GM19328 (cell line): ENCODE data around the gene TENM4.

ENCODE experiments used
- ATAC-seq: cut with Tn5 transposase; IDR thresholded peaks from one replicate; pipeline ENCODE4 v1.9.1; 2021; ENCODE audit warnings: mild to moderate bottlenecking, moderate library complexity; ENCODE audit not compliant: unreplicated experiment

The TENM4 gene

DNA sequence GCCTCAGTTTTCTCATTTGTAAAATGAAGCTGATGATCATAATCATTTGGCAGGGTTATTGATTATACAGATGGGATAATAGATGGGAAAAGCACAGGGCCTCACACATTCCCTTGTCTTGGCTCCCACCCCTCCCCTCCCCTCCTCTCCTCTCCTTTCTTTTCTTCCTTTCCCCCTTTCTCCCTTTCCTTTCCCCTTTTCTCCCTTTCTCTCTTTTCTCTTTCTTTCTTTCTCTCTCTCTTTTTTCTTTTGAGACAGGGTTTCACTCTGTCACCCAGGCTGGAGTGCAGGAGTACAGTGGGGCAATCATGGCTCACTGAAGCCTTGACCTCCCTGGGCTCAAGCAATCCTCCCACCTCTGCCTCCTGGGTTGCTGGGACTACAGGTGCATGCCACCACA, 705.1 kb downstream of the TENM4 start:
- ATAC-seq, result no peak

DNA sequence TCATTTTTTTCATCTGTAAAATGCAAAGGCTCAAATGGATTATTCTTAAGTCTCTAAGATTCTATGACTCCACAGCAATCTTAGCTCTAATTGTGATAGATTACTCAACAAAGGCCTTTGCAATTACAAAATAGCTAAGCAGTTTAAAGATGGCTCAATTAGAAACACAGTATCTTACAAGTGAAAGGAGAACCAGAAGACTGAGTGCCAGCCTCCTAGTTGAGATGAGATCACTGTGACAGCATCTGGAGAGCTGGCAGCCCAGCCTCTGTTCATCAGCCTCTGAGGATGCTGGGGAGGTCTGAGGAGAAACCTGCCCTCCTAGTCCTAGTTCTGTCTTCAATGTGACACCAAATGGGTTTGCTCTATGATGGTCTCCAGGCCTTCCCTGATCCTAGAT, 707.8 kb downstream of the TENM4 start:
- no peak for ATAC-seq

DNA sequence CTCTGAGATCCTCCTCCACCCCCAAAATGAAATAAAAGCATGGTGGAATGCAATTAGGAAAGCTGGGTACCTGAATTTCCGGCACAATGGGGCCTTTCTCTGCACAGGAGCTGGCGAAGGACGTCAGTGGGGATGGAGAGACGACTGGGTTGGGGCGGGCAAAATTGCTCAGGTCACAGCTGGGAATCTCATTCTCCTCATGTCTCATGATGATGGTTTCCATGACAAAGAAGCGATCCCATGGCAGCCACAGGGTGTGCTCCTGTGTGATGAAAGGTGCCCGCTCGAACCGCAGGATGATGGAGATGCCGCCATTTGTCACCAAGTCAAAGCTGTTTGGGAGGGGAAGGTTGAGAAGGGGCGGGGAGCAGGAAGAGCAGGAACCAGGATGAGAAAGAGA, 708.6 kb downstream of the TENM4 start:
- ATAC-seq, result no peak

DNA sequence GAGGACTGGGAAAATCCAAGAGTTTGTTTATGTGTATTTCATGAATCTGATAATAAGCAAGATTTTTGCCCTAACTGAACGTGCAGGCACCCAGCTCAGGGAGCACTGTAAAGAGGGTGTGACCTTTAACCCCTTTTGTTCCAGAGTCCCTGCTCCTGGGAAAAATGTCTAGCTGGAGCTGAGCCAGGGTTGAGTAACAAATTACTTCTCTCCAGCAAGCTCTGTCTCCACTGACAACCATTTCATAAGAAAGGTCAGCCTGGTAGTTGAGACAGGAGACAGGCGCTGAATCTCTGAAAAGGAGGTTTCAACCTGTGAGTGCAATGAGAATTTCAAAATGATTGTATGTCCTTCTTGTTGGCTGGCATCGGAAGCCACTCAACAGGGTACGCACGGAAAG, 709.8 kb downstream of the TENM4 start:
- no peak for ATAC-seq

DNA sequence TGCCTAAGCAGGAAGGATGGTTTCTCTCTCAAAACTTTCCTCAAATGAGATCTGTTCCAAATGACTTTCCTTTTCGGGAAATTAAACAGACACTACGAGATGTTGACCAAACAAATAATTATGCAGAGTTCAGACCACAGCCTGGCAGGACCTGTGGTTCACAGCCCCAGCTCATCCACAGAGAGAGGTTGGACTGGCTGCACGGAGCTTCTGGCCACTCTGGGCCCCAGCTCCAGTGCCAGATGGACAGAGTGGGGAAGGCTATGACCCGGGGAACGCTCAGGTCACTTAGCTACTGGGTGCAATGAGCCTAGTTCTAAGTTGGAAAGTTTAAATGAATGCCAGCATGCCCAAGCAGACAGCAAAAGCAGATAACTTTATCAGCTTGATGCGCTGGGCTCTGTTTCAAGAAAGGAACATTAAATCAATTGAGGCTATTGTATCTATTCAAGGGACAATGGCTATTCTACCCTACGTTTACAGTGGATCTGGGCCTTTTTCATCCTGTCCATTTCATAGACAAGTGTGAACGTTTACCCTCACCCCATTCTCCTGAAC, 710.5 kb downstream of the TENM4 start:
- no peak for ATAC-seq

DNA sequence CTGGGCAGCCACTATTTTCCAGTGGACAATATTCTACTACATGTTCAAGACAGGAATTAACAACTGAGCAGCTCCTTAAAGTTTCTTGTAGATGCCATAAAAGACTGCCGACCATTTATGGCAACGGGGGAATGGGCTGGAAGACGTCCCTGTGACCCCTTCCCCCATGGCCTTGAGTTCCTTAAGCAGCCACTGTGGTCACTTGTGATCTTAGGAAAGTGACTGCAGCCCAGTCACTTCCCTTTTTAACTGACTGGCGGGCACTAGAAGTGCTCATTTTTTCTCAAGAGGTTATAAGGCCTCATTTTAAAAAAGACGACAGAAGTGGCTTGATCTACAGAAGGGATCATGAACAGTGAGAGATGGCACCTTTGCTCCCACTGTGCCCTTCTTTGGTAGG, 713.0 kb downstream of the TENM4 start:
- no peak for ATAC-seq

DNA sequence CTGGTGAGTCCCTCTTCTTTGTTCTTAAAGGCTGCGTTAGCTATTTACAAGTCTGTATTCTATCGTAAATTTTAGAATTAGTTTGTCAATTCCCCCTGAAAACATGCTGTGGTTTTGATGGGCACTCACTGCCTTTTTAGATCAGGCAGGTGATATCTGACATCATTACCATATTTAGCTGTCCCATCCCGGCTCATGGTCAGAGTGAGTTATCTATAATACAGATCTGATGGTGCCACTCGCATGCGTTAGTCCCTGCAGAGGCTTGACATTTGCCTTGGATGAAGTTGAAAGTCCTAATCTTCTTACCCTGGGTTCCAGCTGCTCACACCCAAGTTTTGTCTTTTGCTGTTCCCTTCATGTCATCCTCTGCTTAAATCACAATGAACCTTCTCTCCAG, 715.6 kb downstream of the TENM4 start:
- no peak for ATAC-seq

DNA sequence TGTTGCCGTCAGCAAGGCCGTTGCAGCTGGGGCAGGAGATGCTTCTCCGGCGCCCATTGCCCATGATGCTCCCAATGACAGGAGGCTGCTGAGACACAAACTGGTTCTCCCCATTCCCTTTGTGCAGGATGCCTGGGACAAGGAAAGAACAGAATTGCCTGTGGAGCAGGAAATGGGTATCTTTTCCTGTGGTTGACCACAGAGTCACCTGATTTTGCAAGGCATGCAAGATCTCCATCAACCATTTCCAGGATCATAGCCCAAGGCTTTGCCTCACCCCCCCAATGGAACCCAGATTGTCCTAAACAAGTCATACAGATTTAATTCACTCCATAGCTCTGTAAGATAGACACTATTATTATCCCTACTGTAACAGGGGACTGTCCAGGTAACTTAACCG, 718.0 kb downstream of the TENM4 start:
- ATAC-seq, result no peak

DNA sequence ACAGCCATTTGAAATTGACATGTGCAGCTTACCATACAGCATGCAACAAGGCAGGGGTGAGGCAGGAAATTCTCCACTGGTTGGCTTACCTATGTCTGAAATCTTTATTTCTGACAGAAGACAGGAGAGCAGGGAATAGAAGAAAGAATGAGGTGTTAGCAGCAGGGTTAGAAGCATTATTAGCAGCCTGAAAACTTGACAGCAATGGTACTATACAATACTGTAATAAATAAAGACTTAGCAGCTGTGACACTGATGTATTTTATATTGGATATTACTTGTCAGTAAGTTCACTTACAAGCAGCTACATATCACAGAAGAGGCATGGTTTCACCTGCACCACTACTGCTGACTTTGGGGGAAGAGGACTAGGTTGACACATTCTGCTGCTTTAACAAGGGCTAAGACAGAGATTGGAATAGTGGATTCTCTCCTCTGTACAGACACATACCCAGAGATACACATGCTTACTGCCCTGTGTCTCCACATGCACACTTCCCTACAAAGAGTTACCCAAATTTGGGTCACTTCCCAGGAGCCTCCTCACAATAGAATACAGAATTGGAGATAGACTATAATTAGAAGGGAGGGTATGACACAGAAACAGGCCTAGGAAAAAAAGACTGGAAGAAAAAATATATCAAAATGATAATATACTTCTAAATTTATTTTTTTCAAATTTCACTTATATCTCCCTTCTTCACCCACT, 720.4 kb downstream of the TENM4 start:
- no peak for ATAC-seq

DNA sequence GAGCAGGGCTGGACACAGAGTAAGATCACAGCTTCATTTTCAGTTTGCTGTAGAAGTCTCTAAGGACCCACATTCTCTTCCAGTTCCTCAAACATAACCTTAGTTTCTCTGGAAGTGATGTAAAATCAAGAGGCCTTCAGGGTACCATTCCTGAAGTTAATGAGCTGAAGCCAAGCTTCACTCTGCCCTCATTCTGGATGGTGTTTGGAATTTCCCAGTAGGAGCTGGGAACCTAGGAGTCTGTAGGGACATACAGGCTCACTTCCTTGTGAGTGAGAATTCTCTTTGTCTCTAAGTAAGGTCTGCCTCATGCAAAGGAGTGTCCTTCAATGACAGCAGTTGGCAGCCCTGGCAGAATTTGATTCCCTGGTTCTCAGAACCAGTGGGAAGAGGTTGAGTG, 723.8 kb downstream of the TENM4 start:
- ATAC-seq, result no peak

DNA sequence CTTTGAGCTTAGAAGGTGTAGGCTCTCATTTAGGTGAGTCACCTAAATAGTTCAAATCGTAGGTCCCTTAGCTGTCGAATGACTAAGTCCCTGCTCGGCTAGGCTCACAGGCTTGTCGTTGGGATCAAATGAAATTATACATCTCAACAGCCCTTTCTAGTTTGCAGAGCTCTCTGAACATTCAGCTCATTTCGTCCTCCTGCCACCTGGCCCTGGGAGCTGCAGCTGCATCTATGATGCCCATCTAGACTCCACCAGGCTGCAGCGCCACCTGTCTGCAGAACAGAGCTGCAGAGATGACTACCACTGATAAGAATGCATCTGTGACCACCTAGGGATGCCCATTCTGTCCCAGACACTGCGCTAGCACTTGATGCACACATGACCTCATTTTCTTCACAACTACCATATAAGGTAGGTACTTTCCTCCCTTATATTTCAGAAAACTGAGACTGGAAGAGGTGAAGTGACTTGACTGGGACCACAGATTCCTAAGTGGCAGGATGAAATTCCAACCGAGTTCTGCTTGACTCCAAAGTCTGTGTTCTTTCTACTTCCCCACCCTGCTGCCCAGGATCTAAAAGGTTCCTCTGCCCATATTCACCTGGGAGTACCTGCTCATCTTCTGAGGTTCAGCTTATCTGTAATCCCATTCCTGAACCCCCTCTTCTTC, 725.1 kb downstream of the TENM4 start:
- no peak for ATAC-seq

DNA sequence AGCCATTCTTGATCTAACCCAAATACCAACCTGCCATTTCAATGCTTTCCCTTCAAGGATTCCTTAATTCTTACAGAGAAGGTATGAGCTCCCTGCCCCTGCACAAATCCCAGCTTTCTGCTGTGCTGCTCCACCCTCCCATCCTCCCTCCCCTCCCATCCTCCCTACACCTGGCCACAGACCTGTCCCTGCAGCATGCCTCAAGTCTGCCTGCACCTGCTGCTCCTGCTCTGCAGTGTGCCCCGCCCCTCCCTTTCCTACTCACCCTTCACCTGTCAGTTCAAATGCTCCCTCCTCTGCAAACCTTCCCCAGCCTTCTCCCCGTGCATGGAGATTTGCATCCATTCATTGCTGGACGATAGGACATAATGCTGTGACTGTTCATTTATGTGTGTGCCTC, 726.3 kb downstream of the TENM4 start:
- no peak for ATAC-seq

DNA sequence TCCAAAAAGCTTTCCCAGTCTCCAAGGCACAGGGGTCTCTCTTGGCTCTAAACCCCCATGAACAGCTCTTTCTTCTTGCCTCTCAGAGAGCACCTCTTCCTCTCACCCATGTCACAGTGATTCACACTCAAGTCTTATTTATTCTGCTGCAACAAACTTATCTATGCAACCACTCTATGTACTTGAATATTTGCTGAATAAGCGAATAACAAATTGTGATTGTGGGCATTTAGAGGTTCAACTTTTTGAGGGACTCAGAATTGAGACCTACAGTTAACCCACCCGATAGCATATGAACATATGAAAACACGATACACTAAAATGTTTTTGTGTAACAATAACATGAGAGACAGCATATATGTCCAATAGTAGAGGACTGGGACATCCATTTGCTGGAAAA, 729.1 kb downstream of the TENM4 start:
- ATAC-seq, result no peak

DNA sequence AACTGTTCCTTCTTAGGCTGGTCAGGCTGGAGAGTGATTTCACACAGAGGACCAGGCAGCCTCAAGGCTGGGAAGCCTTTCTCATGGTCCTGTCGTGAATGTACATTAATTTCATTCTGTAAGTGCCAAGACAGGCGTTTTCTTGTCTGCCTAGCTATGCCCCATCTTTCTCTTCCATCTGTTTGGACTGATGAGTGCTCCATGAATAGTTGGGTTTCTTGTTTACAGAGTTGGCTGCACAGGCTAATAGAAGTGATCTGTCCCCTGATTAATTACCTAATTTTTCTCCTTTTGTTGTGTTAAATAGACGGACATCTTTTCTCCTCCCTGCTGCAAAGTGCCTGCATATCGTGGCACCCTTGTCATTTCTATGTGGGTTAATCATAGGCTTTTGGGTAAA, 730.4 kb downstream of the TENM4 start:
- ATAC-seq, result no peak

DNA sequence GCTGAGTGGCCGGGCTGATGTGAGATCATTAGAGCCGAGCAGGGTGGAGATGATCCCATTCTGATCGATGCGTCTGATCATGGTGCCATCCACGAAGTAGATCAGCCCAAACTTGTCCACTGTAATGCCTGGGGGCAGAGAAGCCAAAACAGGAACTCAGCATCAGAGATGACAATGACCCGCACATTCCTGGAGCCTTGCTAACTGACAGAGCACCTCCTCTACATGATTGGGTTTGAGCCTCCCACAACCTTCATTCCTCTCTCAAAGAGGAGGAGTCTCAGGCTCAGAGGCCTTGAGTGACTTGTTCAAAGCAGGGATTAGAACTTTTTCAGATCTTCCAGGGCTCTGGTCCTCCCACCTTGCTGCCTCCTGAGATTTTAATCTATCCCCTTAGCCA, 732.4 kb downstream of the TENM4 start:
- ATAC-seq, result no peak

DNA sequence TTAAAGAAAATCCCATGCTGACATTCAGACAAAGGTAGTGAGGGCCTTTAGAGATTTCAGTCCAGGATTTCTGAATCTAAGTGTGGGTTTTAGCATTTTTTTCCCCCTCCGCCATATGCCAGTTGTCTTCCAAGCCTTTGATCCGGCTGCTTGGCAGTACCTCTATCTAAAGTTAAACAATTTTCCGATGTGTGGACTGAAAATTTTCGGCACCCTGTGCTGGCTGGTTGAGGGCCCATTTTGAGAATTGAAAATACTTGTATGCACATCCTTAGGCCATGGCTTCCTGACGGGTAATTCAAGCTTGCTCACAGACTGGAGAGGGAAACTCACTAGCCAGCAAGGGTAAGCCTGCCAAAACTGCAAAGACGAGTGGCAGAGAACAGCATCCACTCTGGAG, 734.3 kb downstream of the TENM4 start:
- ATAC-seq, result no peak

DNA sequence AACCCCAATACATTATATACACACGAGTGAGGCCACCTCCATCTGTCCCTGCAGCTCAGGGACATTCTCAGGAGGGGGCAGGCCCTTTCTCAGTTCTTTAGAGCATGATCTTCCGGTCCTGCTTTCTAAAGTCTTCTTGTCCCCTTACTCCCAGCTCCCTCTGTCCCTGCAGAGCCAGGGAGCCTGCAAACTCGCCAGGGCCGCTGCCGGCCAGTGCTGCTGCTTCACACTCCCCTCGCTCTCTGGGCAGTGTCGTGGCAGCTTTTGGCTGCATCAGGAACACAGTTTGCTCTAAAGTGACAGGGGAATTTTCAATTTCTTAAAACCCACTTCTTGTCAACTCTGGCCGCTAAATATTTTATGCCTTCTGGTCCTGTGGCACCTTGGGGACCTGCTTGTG, 736.0 kb downstream of the TENM4 start:
- ATAC-seq, result no peak

DNA sequence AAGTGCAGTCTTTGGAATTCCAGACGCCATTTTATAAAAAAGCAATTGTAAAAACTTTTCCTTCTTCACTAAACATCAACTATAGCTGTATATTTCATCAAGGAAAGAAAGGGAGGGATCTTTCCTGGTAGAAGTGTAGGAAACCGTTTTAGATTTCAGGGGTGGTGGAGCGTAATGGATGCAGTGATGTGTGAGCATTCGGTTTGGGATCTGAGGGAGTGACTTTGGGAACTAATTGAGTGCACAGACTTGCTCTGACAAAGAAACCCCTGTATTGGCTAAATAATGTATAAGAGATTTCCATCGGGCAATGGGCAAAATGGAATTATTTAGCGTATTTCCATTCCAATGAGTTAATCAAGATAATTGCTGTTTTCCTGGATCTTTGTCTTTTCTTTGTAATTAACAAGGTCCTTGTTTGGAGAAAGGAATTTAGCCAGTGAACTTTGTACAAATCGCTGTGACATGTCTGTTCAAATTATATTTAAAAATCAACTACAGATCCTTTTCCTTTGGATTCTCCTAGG, 741.2 kb downstream of the TENM4 start:
- ATAC-seq, result no peak

DNA sequence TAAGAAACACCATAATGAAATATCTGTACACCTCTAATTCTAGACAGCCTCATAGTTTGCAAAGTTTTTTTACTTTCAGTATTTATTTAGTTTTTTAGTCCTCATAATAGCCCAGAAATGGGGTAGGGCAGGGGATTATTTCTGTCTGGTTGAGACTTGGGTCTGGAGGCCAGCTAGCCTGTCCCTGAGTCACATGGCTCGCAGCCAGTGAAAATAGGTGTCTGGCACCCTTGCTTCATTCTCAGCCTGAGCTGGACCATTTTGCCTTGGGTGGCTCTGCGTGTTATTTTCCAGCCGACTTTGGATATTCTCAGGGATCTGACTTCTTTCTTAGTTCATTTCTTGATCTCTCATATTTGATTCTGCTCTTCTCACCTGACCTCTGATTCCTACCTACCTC, 742.2 kb downstream of the TENM4 start:
- ATAC-seq, result no peak

DNA sequence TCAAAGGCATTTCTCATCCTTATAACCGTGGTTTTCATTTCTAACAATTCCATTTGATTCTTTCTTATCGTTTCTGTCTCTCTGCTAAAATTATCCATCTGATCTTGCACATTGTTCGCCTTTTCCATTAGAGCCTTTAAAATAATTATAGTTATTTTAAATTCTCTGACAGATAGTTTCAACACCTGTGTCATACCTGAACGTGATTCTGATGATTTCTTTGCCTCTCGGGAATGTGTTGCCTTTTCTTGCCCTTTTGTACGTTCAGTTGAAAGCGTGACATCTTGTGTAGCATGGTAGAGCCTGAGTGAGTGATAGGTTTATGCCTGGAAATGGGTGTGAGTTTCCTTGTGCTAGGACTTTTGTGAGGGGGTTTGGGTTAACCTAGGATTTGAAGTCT, 744.7 kb downstream of the TENM4 start:
- ATAC-seq, result no peak

DNA sequence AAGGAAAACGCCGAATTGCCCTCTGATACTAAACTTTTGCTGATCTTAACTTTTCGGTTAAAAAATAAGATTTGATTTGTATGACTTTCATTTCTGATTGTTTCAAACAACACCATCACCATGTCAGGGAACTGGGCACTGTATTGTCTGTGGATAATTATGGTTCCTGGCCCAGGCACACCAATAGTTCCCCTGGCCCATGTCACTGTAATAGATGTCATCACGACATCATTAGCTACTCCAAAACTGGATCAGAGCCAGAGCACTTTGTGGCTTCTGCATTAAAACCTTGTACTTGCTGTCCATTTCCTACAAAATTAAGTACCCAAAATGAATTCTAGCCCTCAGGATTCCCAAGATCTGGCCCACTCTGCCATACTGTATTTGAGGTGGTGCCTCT, 746.7 kb downstream of the TENM4 start:
- no peak for ATAC-seq

DNA sequence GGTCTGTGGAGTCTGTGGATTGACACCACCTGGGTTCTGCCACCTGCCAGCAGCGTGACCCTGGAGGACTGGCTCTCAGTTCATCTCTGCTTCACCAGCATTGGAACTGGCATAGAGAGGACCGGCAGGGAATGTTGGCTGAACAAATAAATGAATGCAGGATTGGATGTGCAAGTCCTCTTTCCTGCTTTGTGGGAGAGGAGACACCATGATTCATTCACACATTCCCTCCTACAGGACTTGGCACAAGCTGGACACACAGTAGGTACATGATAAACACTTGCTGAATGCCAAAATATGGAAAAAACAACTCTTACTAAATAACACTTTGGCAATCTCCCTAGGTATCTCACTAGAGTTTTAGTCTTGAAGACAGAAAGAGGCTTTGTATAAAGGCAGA, 749.6 kb downstream of the TENM4 start:
- no peak for ATAC-seq
